Vagina (tissue), 2 donors: Measurements from ENCODE around the gene BRIX1.

ENCODE experiments used
- CTCF ChIP-seq, 3 experiments: fragments of 450-650 bp in 2 of 3; fragments of 200-600 bp in 1 of 3; sonication (generic) in 1 of 3; IDR thresholded peaks; one replicate each; pipeline ENCODE4 v1.5.1; 2017 to 2019; ENCODE audit warnings: antibody characterized with exemption in 3 of 3, mild to moderate bottlenecking in 2 of 3, moderate library complexity in 2 of 3
- POLR2A ChIP-seq, 2 donors: fragments of 450-650 bp; IDR thresholded peaks; one replicate each; pipeline ENCODE4 v1.6.1; 2017; ENCODE audit warnings: antibody characterized with exemption in 2 of 2, mild to moderate bottlenecking in 2 of 2, moderate library complexity in 2 of 2
- POLR2AphosphoS5 ChIP-seq, 2 donors: sonication (generic); formaldehyde crosslinking; IDR thresholded peaks; one replicate each; pipeline ENCODE4 v1.9.0; 2017; ENCODE audit warnings: antibody characterized with exemption in 2 of 2, mild to moderate bottlenecking in 2 of 2, low read depth in 1 of 2; ENCODE audit not compliant: insufficient read depth in 1 of 2

- TF ChIP-seq CTCF (IDR thresholded peaks at IDR 0.05): no peak
- TF ChIP-seq POLR2AphosphoS5 (IDR thresholded peaks at IDR 0.05; ENCODE audit: insufficient read depth in 1 of 2, low read depth in 1 of 2): no peak
- no peak for TF ChIP-seq POLR2A (IDR thresholded peaks at IDR 0.05)
These were observed 2.5 kb downstream of the BRIX1 start for GRCh38 chr5:34918025-34918424.
